GM12873 (cell line): ENCODE data around the gene RBM33.

Experiments
- CTCF ChIP-seq: IDR thresholded peaks from 2 replicates; pipeline ENCODE4 v1.5.1; 2012; ENCODE audit warnings: low read depth, mild to moderate bottlenecking, moderate library complexity, low read length, control low read depth; ENCODE audit not compliant: insufficient read depth; ENCODE audit errors: missing control alignments

RBM33 gene

DNA sequence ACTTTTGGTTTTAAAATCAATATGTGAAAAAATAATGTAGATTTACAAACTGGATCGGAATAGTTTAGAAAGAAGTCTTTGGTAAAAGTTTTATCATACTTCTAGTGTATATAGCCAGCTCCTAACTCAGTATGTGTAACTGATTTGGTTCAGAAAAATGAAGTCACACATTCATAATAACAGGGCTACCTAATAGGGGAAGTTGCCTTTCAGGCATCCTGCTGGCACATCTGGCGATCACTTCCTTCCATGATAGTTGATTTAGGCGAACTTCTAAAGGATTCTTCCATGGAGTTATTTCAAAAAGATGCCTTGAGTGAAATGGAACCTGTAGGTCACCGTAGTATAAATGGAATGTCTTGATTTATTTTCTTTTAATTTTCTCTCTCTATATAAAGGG lies 98.7 kb downstream of the RBM33 start:
- no peak for TF ChIP-seq CTCF

- no peak for TF ChIP-seq CTCF
Observed at GRCh38 chr7:155744971-155745683, 100.7 kb downstream of the RBM33 start.

DNA sequence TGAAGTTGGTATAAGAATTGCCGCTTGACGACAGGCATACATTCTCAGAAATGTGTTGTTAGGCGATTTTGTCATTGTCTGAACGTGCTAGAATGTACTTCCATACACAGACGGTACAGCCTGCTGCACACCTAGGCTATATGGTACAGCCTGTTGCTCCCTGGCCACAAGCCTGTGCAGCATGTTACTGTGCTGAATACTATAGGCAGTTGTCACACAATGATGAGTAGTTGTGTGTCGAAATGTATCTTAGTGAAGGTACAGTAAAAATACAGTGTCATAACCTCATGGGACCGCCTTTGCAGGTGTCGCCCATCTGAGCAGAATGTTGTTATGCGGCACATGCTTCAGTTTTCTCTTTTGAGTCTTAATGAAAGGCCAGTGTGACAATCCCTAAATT lies 101.3 kb downstream of the RBM33 start:
- TF ChIP-seq CTCF, result no peak

- TF ChIP-seq CTCF, result no peak
Observed at GRCh38 chr7:155746188-155746587, 101.7 kb downstream of the RBM33 start.

DNA sequence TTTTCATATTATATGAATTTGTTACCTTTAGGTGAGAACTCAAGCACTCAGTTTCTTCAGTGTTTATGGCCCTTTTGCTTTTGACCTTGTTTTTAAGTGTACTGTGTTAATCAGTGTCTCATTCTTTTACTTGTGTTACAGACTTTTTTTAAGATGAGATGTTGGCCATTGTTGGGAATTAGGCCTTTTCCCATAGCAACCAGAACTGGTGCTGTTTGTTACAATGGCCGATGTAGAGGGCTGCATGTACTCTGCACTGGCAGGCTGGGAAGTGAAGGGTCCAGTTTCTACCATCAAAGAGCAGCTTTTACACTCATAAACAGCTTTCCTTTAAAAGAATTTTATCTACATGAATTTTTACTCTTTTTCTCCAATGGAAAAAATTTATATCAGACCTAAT lies 102.7 kb downstream of the RBM33 start:
- no peak for TF ChIP-seq CTCF

DNA sequence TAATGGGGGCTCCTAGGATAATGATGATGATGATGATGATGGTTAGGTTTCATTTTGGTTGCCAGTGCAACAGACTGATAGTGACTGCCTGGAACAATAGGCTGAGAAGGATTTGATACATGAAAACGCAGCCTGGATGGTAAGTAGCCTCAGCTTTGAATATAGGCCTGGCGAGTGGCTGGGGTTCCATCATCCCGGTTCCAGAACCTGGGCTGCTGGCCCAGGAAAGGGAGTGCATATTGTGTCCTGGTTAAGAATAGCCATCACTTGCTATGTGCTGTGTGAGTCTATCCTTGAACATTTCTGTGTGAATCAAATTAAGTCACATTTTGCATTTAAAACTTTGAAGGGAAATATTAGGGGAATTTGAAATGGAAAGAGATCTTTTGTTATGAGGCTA lies 105.1 kb downstream of the RBM33 start:
- TF ChIP-seq CTCF, result no peak

DNA sequence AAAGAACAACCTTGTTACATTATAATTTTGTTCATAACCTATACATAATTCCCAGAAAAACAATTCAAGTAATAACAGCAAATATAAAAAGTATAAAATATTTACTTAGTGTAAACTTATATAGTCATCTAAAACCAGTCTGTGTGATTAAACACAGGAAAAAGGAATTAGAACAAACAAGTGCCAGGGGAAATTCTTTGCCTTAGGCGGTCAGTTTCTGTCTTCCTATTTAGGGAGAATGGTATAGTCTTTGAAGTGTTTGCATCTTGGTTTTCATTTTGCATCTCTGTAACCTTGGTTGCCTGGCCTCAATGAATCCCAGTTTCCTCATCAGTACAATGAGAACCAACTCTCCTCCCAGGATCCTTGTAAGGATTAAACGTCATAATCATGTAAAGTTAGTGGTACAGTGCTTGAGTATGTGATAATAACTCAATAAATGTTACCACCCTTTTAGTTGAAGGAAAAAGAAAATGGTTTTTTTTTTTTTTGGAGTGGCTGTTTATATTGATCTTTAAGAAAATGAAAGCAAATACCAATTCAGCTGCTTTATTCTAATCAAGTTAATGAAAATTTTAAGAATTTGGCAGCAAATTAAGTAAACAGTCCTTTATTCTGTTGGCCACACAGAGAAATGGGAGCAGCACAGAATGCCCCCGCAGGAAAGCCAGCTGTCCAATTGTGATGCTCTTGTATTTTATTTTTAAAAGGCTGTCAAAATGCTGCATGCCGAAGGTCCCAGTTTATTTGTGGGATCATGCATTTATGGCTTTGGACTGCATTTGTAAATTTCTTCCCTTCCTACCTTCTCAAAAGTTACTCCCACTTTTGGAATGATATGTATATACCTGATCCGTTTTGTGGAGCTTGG lies 106.0 kb downstream of the RBM33 start:
- no peak for TF ChIP-seq CTCF
